OCI-LY7 (cell line): ENCODE measurements around the gene SEPTIN12. TPM values are rescaled to one million over a fixed set of nuclear protein-coding genes. Genes with fewer than 3 reads are reported as not detected.

ENCODE experiments used
- BruUV-seq: library from RNA; stranded (reverse); fragments of 400-500 nt; replicated peaks from 2 replicates; lab custom pipeline; 2021; lab: Mats Ljungman, UMichigan
- CTCF ChIA-PET: fragments of 300-600 bp; sonication (Branson Sonifier 250); formaldehyde crosslinking; loops from one replicate; lab custom pipeline; 2022; ENCODE audit warnings: antibody characterized with exemption; ENCODE audit not compliant: unreplicated experiment; lab: Charles Lee
- POLR2A ChIA-PET: fragments of 300-600 bp; sonication (Branson Sonifier 250); formaldehyde crosslinking; loops from one replicate; lab custom pipeline; 2022; ENCODE audit warnings: antibody characterized with exemption; lab: Charles Lee
- DNase-seq: peaks from one replicate; pipeline ENCODE4 v3.0.0-alpha.2; 2015; ENCODE audit warnings: low spot score
- H2AFZ ChIP-seq: fragments of 200-600 bp; sonication (generic), shearing (Covaris generic); 2 replicates; pipeline ENCODE4 v1.6.1; 2014; ENCODE audit warnings: mild to moderate bottlenecking, antibody characterized with exemption, low read length, moderate library complexity
- H3K27ac ChIP-seq: fragments of 200-600 bp; sonication (generic); 2 replicates; pipeline ENCODE4 v1.5.1; 2014; ENCODE audit warnings: mixed run types, low read depth, mild to moderate bottlenecking, moderate library complexity, low read length, inconsistent platforms; ENCODE audit not compliant: poor library complexity, severe bottlenecking
- H3K36me3 ChIP-seq: fragments of 200-600 bp; sonication (generic); 2 replicates; pipeline ENCODE4 v1.6.1; 2014; ENCODE audit warnings: mild to moderate bottlenecking, antibody characterized with exemption, low read length, moderate library complexity, mixed read lengths; ENCODE audit not compliant: insufficient read depth
- H3K4me1 ChIP-seq: fragments of 200-600 bp; sonication (generic); 2 replicates; pipeline ENCODE4 v1.5.1; 2014; ENCODE audit warnings: mild to moderate bottlenecking, low read length; ENCODE audit not compliant: insufficient read depth, poor library complexity, severe bottlenecking
- H3K4me2 ChIP-seq: fragments of 200-600 bp; sonication (generic); 2 replicates; pipeline ENCODE4 v1.6.1; 2014; ENCODE audit warnings: mild to moderate bottlenecking, low read length
- H3K4me3 ChIP-seq: fragments of 200-600 bp; sonication (generic); 2 replicates; pipeline ENCODE4 v1.5.1; 2014; ENCODE audit warnings: mild to moderate bottlenecking, low read depth, low read length; ENCODE audit not compliant: poor library complexity, severe bottlenecking
- H3K79me2 ChIP-seq: fragments of 200-600 bp; sonication (generic); 2 replicates; pipeline ENCODE4 v1.6.1; 2016; ENCODE audit warnings: low read depth, mild to moderate bottlenecking, low read length, moderate library complexity, mixed read lengths; ENCODE audit not compliant: insufficient read depth
- H3K9me2 ChIP-seq: fragments of 200-600 bp; sonication (generic); 2 replicates; pipeline ENCODE4 v1.6.1; 2016; ENCODE audit warnings: mild to moderate bottlenecking, low read length, mixed read lengths; ENCODE audit not compliant: insufficient read depth
- H3K9me3 ChIP-seq: fragments of 200-600 bp; sonication (generic); 2 replicates; pipeline ENCODE4 v1.6.1; 2014; ENCODE audit warnings: mild to moderate bottlenecking, mixed run types, low read length, mixed read lengths
- H4K20me1 ChIP-seq: fragments of 200-600 bp; sonication (generic); 2 replicates; pipeline ENCODE4 v1.6.1; 2014; ENCODE audit warnings: mild to moderate bottlenecking, antibody characterized with exemption, low read length, moderate library complexity, mixed read lengths; ENCODE audit not compliant: insufficient read depth
- EZH2phosphoT487 ChIP-seq: fragments of 200-600 bp; sonication (generic); IDR thresholded peaks from 2 replicates; pipeline ENCODE4 v1.6.1; 2018; ENCODE audit warnings: low read depth, borderline replicate concordance, mild to moderate bottlenecking, mixed run types, antibody characterized with exemption, low read length, moderate library complexity, mixed read lengths
- intact Hi-C: fragments of 100-400 bp; cut with micrococcal nuclease; formaldehyde crosslinking; loops from one replicate; pipeline ENCODE4 v1.10.0; 2022; ENCODE audit not compliant: unreplicated experiment
- total RNA-seq, 2 experiments: library from RNA; depleted of rRNA in 1 of 2; stranded (reverse); fragments of >200 nt in 1 of 2; shearing (Covaris generic) in 1 of 2; gene quantifications; 2 replicates each; pipeline ENCODE4 v1.2.3, GENCODE V29; 2014 to 2022
- TF ChIP-seq, protein P1 (sequence below): fragments of 200-600 bp; sonication (generic); conservative IDR thresholded peaks from 2 replicates; pipeline ENCODE4 v1.5.1; 2014; ENCODE audit warnings: mild to moderate bottlenecking, antibody characterized with exemption, low read length, moderate library complexity, mixed read lengths

The SEPTIN12 gene
- total RNA-seq, 2 experiments from 2014 or later, result not detected

GRCh38 chr16:4792951-4793513 is 4.9 kb upstream of the SEPTIN12 start:
- Histone ChIP-seq H3K4me2 (no peak overlapping the region), H3K9me2 (no peaks in the 10 kb centered on the region), H4K20me1 (no peaks in the 10 kb centered on the region), H2AFZ (no peak overlapping the region), H3K9me3 (no peaks in the 10 kb centered on the region), H3K4me1 (no peaks in the 10 kb centered on the region), H3K36me3 (no peaks in the 10 kb centered on the region), H3K4me3 (no peak overlapping the region), H3K27ac (no peak overlapping the region), H3K79me2 (no peaks in the 10 kb centered on the region)
- intact Hi-C loops, result no loop called here
- TF ChIP-seq, protein P1, sequence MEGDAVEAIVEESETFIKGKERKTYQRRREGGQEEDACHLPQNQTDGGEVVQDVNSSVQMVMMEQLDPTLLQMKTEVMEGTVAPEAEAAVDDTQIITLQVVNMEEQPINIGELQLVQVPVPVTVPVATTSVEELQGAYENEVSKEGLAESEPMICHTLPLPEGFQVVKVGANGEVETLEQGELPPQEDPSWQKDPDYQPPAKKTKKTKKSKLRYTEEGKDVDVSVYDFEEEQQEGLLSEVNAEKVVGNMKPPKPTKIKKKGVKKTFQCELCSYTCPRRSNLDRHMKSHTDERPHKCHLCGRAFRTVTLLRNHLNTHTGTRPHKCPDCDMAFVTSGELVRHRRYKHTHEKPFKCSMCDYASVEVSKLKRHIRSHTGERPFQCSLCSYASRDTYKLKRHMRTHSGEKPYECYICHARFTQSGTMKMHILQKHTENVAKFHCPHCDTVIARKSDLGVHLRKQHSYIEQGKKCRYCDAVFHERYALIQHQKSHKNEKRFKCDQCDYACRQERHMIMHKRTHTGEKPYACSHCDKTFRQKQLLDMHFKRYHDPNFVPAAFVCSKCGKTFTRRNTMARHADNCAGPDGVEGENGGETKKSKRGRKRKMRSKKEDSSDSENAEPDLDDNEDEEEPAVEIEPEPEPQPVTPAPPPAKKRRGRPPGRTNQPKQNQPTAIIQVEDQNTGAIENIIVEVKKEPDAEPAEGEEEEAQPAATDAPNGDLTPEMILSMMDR, result no peak
- TF ChIP-seq EZH2phosphoT487, result no peak
- DNase-seq, result no peak
- POLR2A ChIA-PET, result interaction anchor here (0.7 kb wide), 1 partner anchor 25 kb away, joined by 4 read pairs; no protein-coding TSS in a partner anchor
- BruUV-seq, result no TSS peak
- CTCF ChIA-PET, result no interaction called here

GRCh38 chr16:4790871-4791270 is 2.7 kb upstream of the SEPTIN12 start:
- Histone ChIP-seq H2AFZ (no peak overlapping the region), H3K4me2 (no peak overlapping the region), H4K20me1 (no peaks in the 10 kb centered on the region), H3K9me2 (no peaks in the 10 kb centered on the region), H3K4me1 (no peaks in the 10 kb centered on the region), H3K79me2 (no peaks in the 10 kb centered on the region), H3K4me3 (no peak overlapping the region), H3K36me3 (no peaks in the 10 kb centered on the region), H3K9me3 (no peaks in the 10 kb centered on the region), H3K27ac (no peak overlapping the region)
- ChIA-PET CTCF (no interaction called here), POLR2A (no interaction called here)
- TF ChIP-seq EZH2phosphoT487, result no peak
- TF ChIP-seq, protein P1, result no peak
- DNase-seq, result no peak
- no TSS peak for BruUV-seq
- intact Hi-C loops, result no loop called here

DNA sequence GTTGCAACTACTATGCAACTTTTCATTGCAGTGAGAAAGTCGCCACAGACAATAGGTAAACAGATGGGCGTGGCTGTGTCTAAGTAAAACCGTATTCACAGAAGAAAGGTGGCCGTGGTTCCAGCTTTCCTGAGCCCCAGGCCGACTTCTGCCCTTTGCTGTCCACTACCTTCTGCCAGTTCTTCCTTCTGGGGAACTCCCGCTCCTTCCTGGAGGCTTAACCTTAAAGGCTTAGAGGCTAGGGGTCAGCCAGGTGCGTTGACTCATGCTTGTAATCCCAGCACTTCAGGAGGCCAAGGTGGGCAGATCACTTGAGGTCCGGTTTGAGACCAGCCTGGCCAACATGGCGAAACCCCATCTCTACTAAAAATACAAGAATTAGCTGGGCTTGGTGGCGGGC is 2.1 kb upstream of the SEPTIN12 start:
- BruUV-seq, result no TSS peak
- H3K9me3 ChIP-seq, result no peaks in the 10 kb centered on the region
- H3K27ac ChIP-seq, result no peak overlapping the region
- intact Hi-C loops, result no loop called here
- H2AFZ ChIP-seq, result no peak overlapping the region
- no peaks in the 10 kb centered on the region for H3K4me1 ChIP-seq
- no peak overlapping the region for H3K4me3 ChIP-seq
- H3K4me2 ChIP-seq, result no peak overlapping the region
- POLR2A ChIA-PET, result no interaction called here
- CTCF ChIA-PET, result no interaction called here
- no peaks in the 10 kb centered on the region for H3K9me2 ChIP-seq
- H3K79me2 ChIP-seq, result no peaks in the 10 kb centered on the region
- DNase-seq, result no peak
- TF ChIP-seq EZH2phosphoT487, result no peak
- TF ChIP-seq, protein P1, result no peak
- no peaks in the 10 kb centered on the region for H4K20me1 ChIP-seq
- H3K36me3 ChIP-seq, result no peaks in the 10 kb centered on the region
